Measurements from ENCODE around the gene ZC3H7B. TPM values are rescaled to one million over a fixed set of nuclear protein-coding genes. Genes with fewer than 3 reads are reported as not detected.

Gene ZC3H7B
- polyA plus RNA-seq, 1 donor, result 36.5 TPM

Other genes starting within 250 kb of the ZC3H7B start
- 33.3 TPM for gene EP300, start 208.9 kb upstream of the ZC3H7B start, polyA plus RNA-seq (ENCODE audit: insufficient read length)
- gene L3MBTL2, start 96.2 kb upstream of the ZC3H7B start, polyA plus RNA-seq (ENCODE audit: insufficient read length), result 13.2 TPM
- 4.5 TPM for gene CHADL, start 60.6 kb upstream of the ZC3H7B start, polyA plus RNA-seq (ENCODE audit: insufficient read length)
- 27.8 TPM for gene RANGAP1, start 15.3 kb upstream of the ZC3H7B start, polyA plus RNA-seq (ENCODE audit: insufficient read length)
- 10.0 TPM for gene TEF, start 80.4 kb downstream of the ZC3H7B start, polyA plus RNA-seq (ENCODE audit: insufficient read length)
- 35.2 TPM for gene TOB2, start 145.3 kb downstream of the ZC3H7B start, polyA plus RNA-seq (ENCODE audit: insufficient read length)
- 37.9 TPM for gene PHF5A, start 167.2 kb downstream of the ZC3H7B start, polyA plus RNA-seq (ENCODE audit: insufficient read length)
- 116 TPM for gene ACO2, start 167.6 kb downstream of the ZC3H7B start, polyA plus RNA-seq (ENCODE audit: insufficient read length)
- 21.6 TPM for gene POLR3H, start 242.9 kb downstream of the ZC3H7B start, polyA plus RNA-seq (ENCODE audit: insufficient read length)

Measured in forelimb muscle (tissue), 1 donor.